Inflammatory macrophage treated with lipopolysaccharide for 4 hours (primary cell): ENCODE data around the gene GRK5.
"Not testable (repeated sequence)": the region's sequence is repeated elsewhere in the genome, so short reads cannot be mapped to it uniquely, and the experiment has no call there.

Source experiments
- DNase-seq: peaks from one replicate; pipeline ENCODE4 v3.0.0-alpha.2; 2020

Gene GRK5

DNA sequence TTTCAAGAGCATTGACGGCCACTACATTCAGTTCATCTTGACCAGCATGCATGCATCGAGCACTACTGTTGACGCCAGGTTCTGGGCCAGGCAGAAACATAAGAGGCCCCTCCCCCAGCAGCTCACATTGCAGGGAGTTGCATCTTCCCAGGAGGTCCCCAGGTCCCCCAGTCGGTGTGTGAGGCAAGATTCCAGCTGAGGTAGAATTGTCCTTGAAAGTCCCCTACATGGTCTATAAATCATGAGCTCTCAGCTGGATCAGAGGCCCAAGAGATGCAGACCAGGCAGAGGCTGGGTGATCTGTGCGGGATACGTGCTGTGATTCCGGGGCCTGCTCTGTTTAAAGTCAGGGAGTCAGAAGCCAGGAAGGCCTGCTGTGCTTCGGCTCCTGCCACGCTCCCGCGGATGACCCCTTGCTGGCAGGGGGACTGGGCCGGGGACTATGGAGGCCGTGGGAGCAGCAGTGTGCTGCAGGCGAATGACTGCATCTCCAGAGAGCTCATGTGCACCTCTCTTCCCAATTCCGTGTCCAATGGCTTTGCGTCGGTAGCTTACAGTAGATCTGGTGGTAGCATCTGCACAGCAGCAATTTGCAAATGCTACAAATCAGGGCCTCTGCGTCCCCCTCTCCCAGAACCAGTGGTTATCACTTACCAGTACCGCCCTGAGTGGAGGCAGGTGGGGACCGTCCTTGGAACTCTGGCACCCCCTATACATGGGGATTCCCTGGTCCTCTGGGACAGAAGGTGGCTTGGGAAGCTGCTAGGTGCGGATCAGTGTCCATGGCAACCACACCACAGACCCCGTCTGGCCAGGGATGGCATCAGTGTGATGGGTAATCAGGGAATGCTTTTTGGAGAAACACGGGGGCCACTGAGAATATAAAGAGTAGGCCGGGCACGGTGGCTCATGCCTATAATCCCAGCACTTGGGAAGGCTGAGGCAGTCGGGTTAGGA, 241.5 kb downstream of the GRK5 start:
- DNase-seq = no peak

- no peak for DNase-seq
Measured at GRCh38 chr10:119449760-119450461, 242.5 kb downstream of the GRK5 start.

DNA sequence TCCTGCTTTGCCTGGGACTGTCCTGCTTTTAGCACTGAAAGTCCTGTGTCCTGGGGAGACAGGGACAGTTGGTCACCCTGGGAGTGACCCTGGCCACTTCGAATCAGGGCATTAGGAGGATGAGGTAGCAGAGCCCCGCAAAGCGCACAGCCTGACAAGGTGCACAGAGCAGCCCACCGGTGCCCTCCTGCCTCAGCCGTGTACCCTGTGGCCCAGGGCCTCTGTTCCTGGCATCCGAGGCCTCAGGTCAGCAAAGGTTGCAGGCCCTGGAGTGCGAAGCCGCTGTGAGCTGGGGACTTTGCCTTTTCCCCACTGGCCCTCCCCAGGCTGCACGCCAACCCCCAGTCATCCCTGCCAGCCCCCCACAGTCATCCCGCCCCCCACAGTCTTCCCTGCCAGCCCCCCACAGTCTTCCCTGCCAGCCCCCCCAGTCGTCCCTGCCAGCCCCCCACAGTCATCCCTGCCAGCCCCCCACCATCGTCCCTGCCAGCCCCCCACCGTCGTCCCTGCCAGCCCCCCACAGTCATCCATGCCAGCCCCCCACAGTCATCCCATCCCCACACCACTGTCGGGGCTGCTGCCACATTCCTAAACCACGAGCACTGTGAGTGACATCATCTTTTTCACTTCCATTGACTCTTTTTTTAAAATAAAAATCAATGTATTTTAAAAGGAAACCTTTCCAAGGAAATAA, 243.4 kb downstream of the GRK5 start:
- DNase-seq = no peak

DNA sequence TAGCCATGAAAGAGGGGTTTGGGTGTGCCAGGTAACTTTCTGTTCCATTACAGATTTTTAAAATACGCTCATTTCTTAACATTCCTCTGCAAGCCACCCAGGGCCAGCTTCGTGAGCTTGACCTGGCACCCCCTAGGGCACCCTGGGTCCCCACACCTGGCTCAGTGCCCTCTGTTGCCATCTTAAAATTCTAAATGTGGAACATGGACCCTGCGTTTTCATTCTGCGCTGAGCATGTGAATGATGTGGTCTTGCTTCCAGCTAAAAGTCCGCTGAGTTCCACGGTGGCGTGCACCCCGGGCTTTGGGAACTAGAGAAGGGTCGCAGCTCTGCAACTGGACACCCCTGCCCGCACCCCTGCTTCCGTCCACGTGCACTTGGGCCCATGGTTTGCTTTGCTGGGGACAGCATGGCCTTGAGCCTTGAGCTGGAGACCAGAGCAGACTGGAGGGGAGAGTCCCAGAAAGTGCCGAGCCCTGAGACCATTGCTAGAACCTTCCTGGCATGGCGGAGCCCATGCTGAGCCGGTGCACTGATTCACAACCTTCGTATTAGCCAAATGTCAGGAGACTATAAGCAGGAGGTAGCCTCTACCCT, 244.0 kb downstream of the GRK5 start:
- DNase-seq = no peak

DNA sequence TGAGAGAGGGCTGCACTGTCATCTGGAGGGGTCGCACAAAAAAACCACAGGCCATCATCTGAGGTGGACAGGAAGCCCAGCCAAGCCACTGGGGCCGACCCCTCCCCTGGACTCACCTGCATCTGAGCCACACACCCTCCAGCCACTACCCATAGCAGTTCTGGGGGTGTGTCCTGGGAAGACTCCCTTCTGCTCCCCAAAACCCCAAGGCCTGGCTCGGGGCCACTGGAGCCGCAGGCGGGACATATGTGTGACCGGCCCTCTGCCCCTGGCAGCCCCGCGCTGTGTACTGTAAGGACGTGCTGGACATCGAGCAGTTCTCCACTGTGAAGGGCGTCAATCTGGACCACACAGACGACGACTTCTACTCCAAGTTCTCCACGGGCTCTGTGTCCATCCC, 245.0 kb downstream of the GRK5 start:
- no peak for DNase-seq

DNA sequence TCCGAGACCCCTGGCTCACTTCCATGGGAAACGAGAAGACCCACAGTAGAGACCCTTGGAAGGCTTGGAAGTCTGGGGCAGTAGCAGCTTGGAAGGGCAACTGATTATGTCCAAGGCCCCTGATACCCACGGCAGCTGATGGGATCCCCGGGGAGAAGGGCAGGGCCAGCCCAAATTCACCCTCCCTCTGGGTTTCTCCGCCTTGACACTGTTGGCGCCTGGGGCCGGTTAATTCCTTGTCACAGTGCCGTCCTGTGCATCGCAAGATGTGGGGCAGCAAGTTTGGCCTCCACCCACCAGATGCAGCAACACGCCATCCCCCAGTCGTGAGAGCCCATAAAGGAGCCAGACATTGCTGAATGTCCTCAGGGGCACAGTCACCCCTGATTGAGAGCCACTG, 245.9 kb downstream of the GRK5 start:
- no peak for DNase-seq

DNA sequence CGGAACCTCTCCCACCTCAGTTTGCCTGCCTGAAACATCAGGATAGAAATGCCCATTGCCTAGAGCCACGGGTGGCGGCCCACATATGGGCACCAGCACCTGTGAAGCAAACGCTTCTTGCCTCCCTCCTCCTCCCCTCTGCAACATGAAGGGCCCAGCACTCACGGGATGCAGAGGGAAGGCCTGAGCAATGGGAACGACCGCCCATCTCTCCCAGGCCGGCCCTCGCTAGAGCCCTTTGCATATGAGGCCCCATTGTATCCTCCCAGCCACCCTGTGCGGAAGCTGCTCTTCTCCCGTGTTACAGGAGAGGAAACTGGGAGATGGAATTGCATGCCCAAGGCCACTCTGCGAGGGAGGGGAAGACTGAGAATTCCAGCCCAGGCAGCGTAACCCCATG, 246.9 kb downstream of the GRK5 start:
- no peak for DNase-seq

- no peak for DNase-seq
Measured at GRCh38 chr10:119454990-119455389, 247.6 kb downstream of the GRK5 start.

- no peak for DNase-seq
Measured at GRCh38 chr10:119455609-119456434, 248.5 kb downstream of the GRK5 start.

- DNase-seq = no peak
Measured at GRCh38 chr10:119456435-119456810, 249.1 kb downstream of the GRK5 start.

- DNase-seq = no peak
Measured at GRCh38 chr10:119457966-119458766, 250.8 kb downstream of the GRK5 start.

- DNase-seq = no peak
Measured at GRCh38 chr10:119459681-119460340, 252.4 kb downstream of the GRK5 start.

- no peak for DNase-seq
Measured at GRCh38 chr10:119460369-119461195, 253.2 kb downstream of the GRK5 start.

DNA sequence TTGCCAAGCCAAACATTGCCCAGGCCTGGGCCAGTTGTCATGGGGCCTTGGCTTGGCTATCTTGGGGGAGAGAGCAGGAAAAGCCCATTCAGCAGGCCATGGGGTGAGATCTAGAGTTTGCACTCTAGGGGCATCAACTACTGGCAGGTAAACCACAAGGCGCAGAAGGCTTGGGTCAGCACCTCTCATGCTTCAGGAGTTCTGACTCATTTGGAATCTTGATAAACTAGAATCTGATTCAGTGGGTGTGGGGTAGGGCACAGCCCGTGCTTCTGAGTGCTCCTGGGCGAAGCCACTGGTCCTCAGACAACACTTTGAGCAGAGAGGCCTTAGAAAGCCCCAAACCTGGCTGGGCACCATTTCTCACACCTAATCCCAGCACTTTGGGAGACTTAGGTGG, 254.0 kb downstream of the GRK5 start:
- DNase-seq = no peak

DNA sequence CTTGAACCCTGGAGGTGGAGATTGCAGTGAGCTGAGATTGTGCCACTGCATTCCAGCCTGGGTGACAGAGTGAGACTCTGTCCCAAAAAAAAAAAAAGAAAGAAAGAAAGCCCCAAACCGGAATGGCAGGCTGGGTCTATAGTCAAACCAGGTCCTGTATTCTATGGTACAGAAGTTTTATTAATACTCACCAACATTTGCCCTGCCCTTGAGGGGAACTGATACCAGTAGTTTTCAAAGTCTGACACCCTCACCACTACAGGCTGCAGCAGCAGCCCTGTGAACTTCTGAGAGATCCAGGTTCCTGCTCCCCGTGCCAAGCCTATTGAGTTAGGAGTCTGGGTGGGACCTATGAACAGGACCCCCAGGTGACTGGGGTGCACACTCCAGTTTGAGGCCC, 254.6 kb downstream of the GRK5 start:
- DNase-seq = no peak

- DNase-seq = no peak
Measured at GRCh38 chr10:119462773-119463172, 255.4 kb downstream of the GRK5 start.

- DNase-seq = not testable (repeated sequence)
Measured at GRCh38 chr10:119463195-119463594, 255.8 kb downstream of the GRK5 start.

DNA sequence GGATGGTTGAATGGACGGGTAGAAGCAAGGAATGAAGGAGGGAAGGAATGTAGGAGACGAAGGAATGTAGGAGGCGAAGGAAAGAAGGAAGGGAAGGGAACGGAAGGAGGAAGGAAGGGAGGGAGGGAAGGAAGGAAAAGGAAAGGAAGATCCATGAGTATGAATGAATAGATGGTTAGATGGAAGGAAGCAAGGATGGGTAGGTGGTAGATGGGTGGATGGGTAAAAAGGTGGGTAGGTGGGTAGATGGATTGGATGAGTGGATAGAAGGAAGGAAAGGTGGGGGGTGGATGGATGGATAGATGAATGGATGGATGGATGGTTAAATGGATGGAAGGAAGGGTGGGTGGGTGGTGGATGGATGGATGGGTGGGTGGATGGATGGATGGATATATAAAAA, 257.7 kb downstream of the GRK5 start:
- no peak for DNase-seq

DNA sequence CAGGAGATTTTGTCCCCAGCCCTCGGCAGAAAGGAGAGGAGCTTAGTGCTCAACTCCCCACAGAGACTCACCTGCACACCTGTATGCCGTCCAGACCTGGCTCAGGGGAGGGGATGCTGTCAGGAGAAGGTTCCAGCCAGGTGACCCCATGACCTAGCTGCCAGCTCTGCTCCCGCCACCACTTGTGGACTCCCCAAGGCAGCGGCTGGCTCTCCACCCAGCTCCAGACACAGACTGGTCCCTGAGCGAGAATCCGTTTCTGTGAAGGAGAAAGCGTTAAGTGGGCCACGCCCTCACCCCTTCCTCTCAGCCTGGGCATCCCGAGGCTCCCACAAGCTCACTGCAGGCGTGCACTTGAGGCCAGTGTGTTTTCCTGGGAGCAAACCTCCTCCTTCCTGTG, 258.7 kb downstream of the GRK5 start:
- DNase-seq = no peak

DNA sequence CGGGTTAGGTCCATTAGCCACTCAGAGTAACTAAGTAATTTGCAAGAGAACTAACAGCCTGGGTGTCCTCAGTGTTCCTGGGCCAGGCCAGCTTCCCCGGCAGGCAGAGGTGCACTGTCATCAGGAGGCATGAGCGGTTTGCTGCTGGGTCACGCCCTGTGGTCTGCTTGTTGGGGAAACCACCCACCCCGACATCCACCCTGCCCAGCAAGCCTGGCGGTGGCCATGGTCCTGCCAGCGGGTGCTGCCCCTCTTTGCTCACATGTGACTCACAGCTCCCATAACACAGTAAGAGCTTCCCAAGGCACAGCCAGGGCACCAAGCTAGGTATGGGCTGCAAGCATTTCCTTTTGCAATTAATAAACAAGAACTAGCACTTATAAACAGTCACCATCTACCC, 259.3 kb downstream of the GRK5 start:
- DNase-seq = peak; percentile 30
